ENCODE data around the gene NNAT. TPM values are rescaled to one million over a fixed set of nuclear protein-coding genes. Genes with fewer than 3 reads are reported as not detected.

Gene NNAT
- total RNA-seq, 1 experiment from 2014 or later: not detected

DNA sequence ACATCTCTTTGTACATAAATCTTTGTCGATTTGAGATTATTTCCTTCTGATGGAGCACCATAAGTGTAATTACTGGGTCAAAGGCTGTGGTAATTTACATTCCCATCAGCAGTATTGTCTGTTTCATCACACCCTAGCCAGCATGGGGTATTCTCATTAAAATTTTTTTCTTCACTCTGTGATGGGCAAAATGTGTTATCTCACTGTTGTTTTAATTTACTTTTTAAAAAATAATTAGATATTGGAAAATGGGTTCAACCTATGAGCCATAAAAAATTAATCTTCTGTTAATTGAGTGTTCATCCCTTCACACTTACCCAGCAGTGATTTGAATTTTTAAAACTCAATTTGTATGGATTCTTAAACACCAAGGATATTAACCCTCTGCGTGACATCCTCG is 44.0 kb upstream of the NNAT start:
- Histone ChIP-seq H3K27me3 (ENCODE audit: insufficient read depth, low read depth) (peaks cover 93% of the 10 kb centered on the region), H2AFZ (no peak overlapping the region), H3F3A (ENCODE audit: insufficient read depth, low read depth) (no peaks in the 10 kb centered on the region), H4K20me1 (ENCODE audit: insufficient read depth) (no peaks in the 10 kb centered on the region), H3K36me3 (ENCODE audit: low read depth) (no peaks in the 10 kb centered on the region), H3K4me1 (replicated peaks; ENCODE audit: insufficient read depth) (no peaks in the 10 kb centered on the region), H3K4me3 (no peak overlapping the region), H3K79me2 (ENCODE audit: low read depth) (no peaks in the 10 kb centered on the region), H3K4me2 (no peak overlapping the region), H3K27ac (no peak overlapping the region), H3K9me2 (ENCODE audit: insufficient read depth) (no peaks in the 10 kb centered on the region), H3K9me3 (ENCODE audit: insufficient read depth, low read depth) (no peaks in the 10 kb centered on the region)
- ChIA-PET POLR2A (ENCODE audit: unreplicated experiment) (interaction anchor here (0.5 kb wide), 1 partner anchor 237 kb away, joined by 7 read pairs; no protein-coding TSS in a partner anchor), CTCF (interaction anchor here (0.5 kb wide), 1 partner anchor 25 kb away, joined by 4 read pairs; no protein-coding TSS in a partner anchor)
- no TSS peak for BruUV-seq (replicated peaks)
- DNase-seq: no peak
- TF ChIP-seq, protein P1, sequence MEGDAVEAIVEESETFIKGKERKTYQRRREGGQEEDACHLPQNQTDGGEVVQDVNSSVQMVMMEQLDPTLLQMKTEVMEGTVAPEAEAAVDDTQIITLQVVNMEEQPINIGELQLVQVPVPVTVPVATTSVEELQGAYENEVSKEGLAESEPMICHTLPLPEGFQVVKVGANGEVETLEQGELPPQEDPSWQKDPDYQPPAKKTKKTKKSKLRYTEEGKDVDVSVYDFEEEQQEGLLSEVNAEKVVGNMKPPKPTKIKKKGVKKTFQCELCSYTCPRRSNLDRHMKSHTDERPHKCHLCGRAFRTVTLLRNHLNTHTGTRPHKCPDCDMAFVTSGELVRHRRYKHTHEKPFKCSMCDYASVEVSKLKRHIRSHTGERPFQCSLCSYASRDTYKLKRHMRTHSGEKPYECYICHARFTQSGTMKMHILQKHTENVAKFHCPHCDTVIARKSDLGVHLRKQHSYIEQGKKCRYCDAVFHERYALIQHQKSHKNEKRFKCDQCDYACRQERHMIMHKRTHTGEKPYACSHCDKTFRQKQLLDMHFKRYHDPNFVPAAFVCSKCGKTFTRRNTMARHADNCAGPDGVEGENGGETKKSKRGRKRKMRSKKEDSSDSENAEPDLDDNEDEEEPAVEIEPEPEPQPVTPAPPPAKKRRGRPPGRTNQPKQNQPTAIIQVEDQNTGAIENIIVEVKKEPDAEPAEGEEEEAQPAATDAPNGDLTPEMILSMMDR (conservative IDR thresholded peaks at IDR 0.05): no peak
- TF ChIP-seq EZH2 (IDR thresholded peaks at IDR 0.05; ENCODE audit: low read depth): no peak
- intact Hi-C loops (cut with micrococcal nuclease; ENCODE audit: unreplicated experiment): no loop called here

DNA sequence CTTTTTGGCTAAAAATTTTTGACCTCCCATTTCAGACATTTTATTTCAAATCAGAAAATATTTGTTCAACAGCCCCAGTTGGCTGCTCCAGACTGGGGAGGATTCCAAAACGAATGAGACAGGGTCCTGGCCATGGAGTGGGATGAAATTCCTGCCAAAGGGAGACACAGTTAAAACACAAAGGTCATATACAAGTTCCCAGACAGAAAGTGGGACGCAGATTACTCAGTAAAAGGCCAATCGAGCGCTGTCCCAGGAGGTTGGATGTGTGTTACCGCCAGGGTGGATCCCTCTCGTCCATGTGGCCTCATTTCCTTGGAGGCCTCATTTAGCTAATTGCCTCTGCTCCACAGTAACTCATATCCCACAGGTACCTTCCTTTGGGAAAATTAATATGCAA is 41.8 kb upstream of the NNAT start:
- TF ChIP-seq EZH2 (IDR thresholded peaks at IDR 0.05; ENCODE audit: low read depth): no peak
- TF ChIP-seq, protein P1 (conservative IDR thresholded peaks at IDR 0.05): no peak
- intact Hi-C loops (cut with micrococcal nuclease; ENCODE audit: unreplicated experiment): no loop called here
- H4K20me1 ChIP-seq (ENCODE audit: insufficient read depth): no peaks in the 10 kb centered on the region
- DNase-seq: no peak
- POLR2A ChIA-PET (ENCODE audit: unreplicated experiment): no interaction called here
- H3K4me3 ChIP-seq: no peak overlapping the region
- H3K27me3 ChIP-seq (ENCODE audit: insufficient read depth, low read depth): peaks cover 96% of the 10 kb centered on the region
- BruUV-seq (replicated peaks): no TSS peak
- no peak overlapping the region for H3K27ac ChIP-seq
- H3K4me2 ChIP-seq: no peak overlapping the region
- H3K9me3 ChIP-seq (ENCODE audit: insufficient read depth, low read depth): no peaks in the 10 kb centered on the region
- no peaks in the 10 kb centered on the region for H3K9me2 ChIP-seq (ENCODE audit: insufficient read depth)
- CTCF ChIA-PET: no interaction called here
- no peaks in the 10 kb centered on the region for H3K4me1 ChIP-seq (replicated peaks; ENCODE audit: insufficient read depth)
- no peaks in the 10 kb centered on the region for H3K36me3 ChIP-seq (ENCODE audit: low read depth)
- no peaks in the 10 kb centered on the region for H3K79me2 ChIP-seq (ENCODE audit: low read depth)
- H2AFZ ChIP-seq: no peak overlapping the region
- no peaks in the 10 kb centered on the region for H3F3A ChIP-seq (ENCODE audit: insufficient read depth, low read depth)

DNA sequence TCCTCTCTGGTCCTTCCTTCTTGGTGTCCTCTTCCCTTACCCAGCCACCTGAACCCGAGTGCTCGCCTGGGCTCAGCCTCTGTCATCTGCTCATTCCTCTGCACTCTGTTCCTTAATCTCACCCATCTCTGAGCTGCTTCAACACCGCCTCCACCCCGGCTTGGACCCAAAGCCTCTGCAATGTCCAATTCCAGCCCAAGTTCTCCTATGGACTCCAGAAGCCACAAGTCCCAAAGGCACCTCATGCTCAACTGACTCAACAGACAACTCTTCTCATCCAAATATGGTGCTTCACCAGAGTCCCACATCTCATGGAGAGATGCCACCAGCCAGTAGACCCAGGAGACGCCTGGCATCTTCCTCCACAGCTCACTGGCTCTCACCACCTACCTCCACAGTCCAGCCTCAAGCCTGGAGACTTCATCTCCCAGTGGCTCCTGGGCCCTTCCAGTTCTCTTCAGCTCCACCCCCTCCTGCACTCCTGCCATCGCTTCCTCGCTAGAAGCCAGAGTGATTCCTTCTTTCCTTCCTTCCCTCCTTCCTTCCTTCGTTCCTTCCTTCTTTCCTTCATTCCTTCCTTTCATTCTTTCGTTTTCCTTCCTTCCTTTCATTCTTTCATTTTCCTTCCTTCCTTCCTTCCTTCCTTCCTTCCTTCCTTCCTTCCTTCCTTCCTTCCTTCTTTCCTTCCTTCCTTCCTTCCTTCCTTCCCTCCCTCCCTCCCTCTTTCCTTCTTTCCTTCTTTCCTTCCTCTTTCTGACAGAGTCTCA is 40.9 kb upstream of the NNAT start:
- Histone ChIP-seq H3F3A (ENCODE audit: insufficient read depth, low read depth) (no peaks in the 10 kb centered on the region), H3K27ac (no peak overlapping the region), H3K79me2 (ENCODE audit: low read depth) (no peaks in the 10 kb centered on the region), H3K9me3 (ENCODE audit: insufficient read depth, low read depth) (no peaks in the 10 kb centered on the region), H3K4me3 (no peak overlapping the region), H4K20me1 (ENCODE audit: insufficient read depth) (no peaks in the 10 kb centered on the region), H3K4me2 (no peak overlapping the region), H3K4me1 (replicated peaks; ENCODE audit: insufficient read depth) (no peaks in the 10 kb centered on the region), H3K9me2 (ENCODE audit: insufficient read depth) (no peaks in the 10 kb centered on the region), H3K27me3 (ENCODE audit: insufficient read depth, low read depth) (peaks cover 96% of the 10 kb centered on the region), H2AFZ (no peak overlapping the region), H3K36me3 (ENCODE audit: low read depth) (no peaks in the 10 kb centered on the region)
- ChIA-PET POLR2A (ENCODE audit: unreplicated experiment) (no interaction called here), CTCF (no interaction called here)
- no peak for DNase-seq
- TF ChIP-seq, protein P1 (conservative IDR thresholded peaks at IDR 0.05): no peak
- no peak for TF ChIP-seq EZH2 (IDR thresholded peaks at IDR 0.05; ENCODE audit: low read depth)
- intact Hi-C loops (cut with micrococcal nuclease; ENCODE audit: unreplicated experiment): no loop called here
- BruUV-seq (replicated peaks): no TSS peak

All from PC-9 (cell line).